Neuronal stem cell (in vitro differentiated cells): Measurements from ENCODE around the gene COL13A1.
A peak's percentile ranks its signal among the peaks of the same experiment; 100 is the strongest.

Source experiments
- DNase-seq: peaks from one replicate; pipeline ENCODE4 v3.0.0-alpha.2; 2013; ENCODE audit warnings: low spot score
- H2AFZ ChIP-seq: one replicate; pipeline ENCODE4 v1.6.1; 2013; ENCODE audit warnings: mild to moderate bottlenecking, low read length, inconsistent platforms
- H2AK5ac ChIP-seq: 2 replicates; pipeline ENCODE4 v1.6.1; 2013; ENCODE audit warnings: low read depth, mild to moderate bottlenecking, inconsistent platforms, low read length, moderate library complexity, mixed read lengths
- H2BK120ac ChIP-seq: 2 replicates; pipeline ENCODE4 v1.6.1; 2013; ENCODE audit warnings: low read depth, mild to moderate bottlenecking, inconsistent platforms, low read length, moderate library complexity, mixed read lengths
- H2BK12ac ChIP-seq: one replicate; pipeline ENCODE4 v1.6.1; 2013; ENCODE audit warnings: low read length, inconsistent platforms
- H2BK15ac ChIP-seq: 2 replicates; pipeline ENCODE4 v1.6.1; 2013; ENCODE audit warnings: mild to moderate bottlenecking, low read length, inconsistent platforms, mixed read lengths
- H2BK5ac ChIP-seq: one replicate; pipeline ENCODE4 v1.6.1; 2013; ENCODE audit warnings: inconsistent platforms, mild to moderate bottlenecking, low read length, moderate library complexity
- H3K14ac ChIP-seq: one replicate; pipeline ENCODE4 v1.6.1; 2013; ENCODE audit warnings: low read length, inconsistent platforms
- H3K18ac ChIP-seq: 2 replicates; pipeline ENCODE4 v1.6.1; 2013; ENCODE audit warnings: low read length, inconsistent platforms
- H3K23ac ChIP-seq: 2 replicates; pipeline ENCODE4 v1.6.1; 2013; ENCODE audit warnings: low read depth, mild to moderate bottlenecking, mixed read lengths, low read length, inconsistent platforms; ENCODE audit not compliant: poor library complexity
- H3K27ac ChIP-seq: replicated peaks from 3 replicates; pipeline ENCODE4 v1.5.1; 2013; ENCODE audit warnings: low read length, inconsistent platforms
- H3K27me3 ChIP-seq, 3 experiments: 2 replicates each; pipeline ENCODE4 v1.6.1; 2013; ENCODE audit warnings: low read length in 3 of 3, mild to moderate bottlenecking in 2 of 3, inconsistent platforms in 1 of 3, low read depth in 1 of 3, mixed read lengths in 1 of 3, moderate library complexity in 1 of 3; ENCODE audit not compliant: control insufficient read depth in 3 of 3, insufficient read depth in 3 of 3
- H3K36me3 ChIP-seq, 2 donors: replicated peaks in 1 of 2; 2 replicates each; pipeline ENCODE4 v1.6.1; 2013; ENCODE audit warnings: low read length in 2 of 2; ENCODE audit not compliant: control insufficient read depth in 2 of 2, insufficient read depth in 2 of 2
- H3K4ac ChIP-seq: 2 replicates; pipeline ENCODE4 v1.6.1; 2013; ENCODE audit warnings: inconsistent platforms, mild to moderate bottlenecking, low read length, moderate library complexity
- H3K4me1 ChIP-seq, 2 donors: 1 replicate in 1 of 2; 2 replicates in 1 of 2; pipeline ENCODE4 v1.6.1; 2013; ENCODE audit warnings: low read length in 2 of 2, low read depth in 1 of 2; ENCODE audit not compliant: control insufficient read depth in 2 of 2, insufficient read depth in 1 of 2
- H3K4me2 ChIP-seq: one replicate; pipeline ENCODE4 v1.6.1; 2013; ENCODE audit warnings: mild to moderate bottlenecking, low read length, inconsistent platforms; ENCODE audit not compliant: insufficient read depth, poor library complexity, severe bottlenecking
- H3K4me3 ChIP-seq, 2 donors: 2 replicates each; pipeline ENCODE4 v1.5.1; 2013; ENCODE audit warnings: low read length in 2 of 2, mild to moderate bottlenecking in 2 of 2, inconsistent platforms in 1 of 2, moderate library complexity in 1 of 2
- H3K79me1 ChIP-seq: one replicate; pipeline ENCODE4 v1.6.1; 2013; ENCODE audit warnings: low read depth, mild to moderate bottlenecking, inconsistent platforms, low read length, moderate library complexity
- H3K9ac ChIP-seq: one replicate; pipeline ENCODE4 v1.6.1; 2013; ENCODE audit warnings: mild to moderate bottlenecking, low read depth, low read length, inconsistent platforms; ENCODE audit not compliant: poor library complexity
- H3K9me3 ChIP-seq, 2 donors: replicated peaks in 1 of 2; 2 replicates each; pipeline versions ENCODE3 to v1.6.1; 2013; ENCODE audit warnings: low read length in 2 of 2, mild to moderate bottlenecking in 2 of 2, inconsistent platforms in 1 of 2, low read depth in 1 of 2, mixed read lengths in 1 of 2, moderate library complexity in 1 of 2; ENCODE audit not compliant: control insufficient read depth in 2 of 2, insufficient read depth in 1 of 2
- H4K8ac ChIP-seq: one replicate; pipeline ENCODE4 v1.6.1; 2013; ENCODE audit warnings: low read depth, mild to moderate bottlenecking, inconsistent platforms, low read length, moderate library complexity
- H4K91ac ChIP-seq: one replicate; pipeline ENCODE4 v1.6.1; 2013; ENCODE audit warnings: low read length, low read depth, mild to moderate bottlenecking, inconsistent platforms; ENCODE audit not compliant: poor library complexity
- WGBS, 2 donors: extraction: QIAGEN DNeasy Blood & Tissue Kit; methylation state at CpG; one replicate each; pipeline ENCODE4 v1.1.7; 2013; ENCODE audit warnings: missing lambda C conversion rate in 2 of 2, mixed read lengths in 1 of 2; ENCODE audit not compliant: insufficient read length in 2 of 2, insufficient replicate concordance in 1 of 2; ENCODE audit errors: extremely low coverage in 2 of 2; 5-methylcytosine and 5-hydroxymethylcytosine counted together

Gene COL13A1

GRCh38 chr10:69896606-69897231 lies 95.0 kb downstream of the COL13A1 start:
- Histone ChIP-seq H4K8ac (no peak overlapping the region), H3K14ac (peak overlapping the region; percentile 10), H3K4ac (no peak overlapping the region), H3K18ac (peak overlapping the region; percentile 83), H3K27me3 (no peaks in the 10 kb centered on the region), H3K9me3 (no peaks in the 10 kb centered on the region), H2AK5ac (peak overlapping the region; percentile 68), H2AFZ (peak overlapping the region; percentile 75), H3K4me1 (peaks cover 28 to 43% of the 10 kb centered on the region in 2 donors), H3K23ac (peak overlapping the region; percentile 8), H2BK12ac (peak overlapping the region; percentile 93), H2BK15ac (peak overlapping the region; percentile 33), H3K9ac (peak overlapping the region; percentile 47), H3K4me2 (no peak overlapping the region), H3K36me3 (no peaks in the 10 kb centered on the region), H3K27ac (no peak overlapping the region), H2BK5ac (no peak overlapping the region), H3K4me3 (no peak overlapping the region), H2BK120ac (no peak overlapping the region), H3K79me1 (no peaks in the 10 kb centered on the region), H4K91ac (no peak overlapping the region)
- DNase-seq = peak; percentile 18
- no CpG with 5 or more reads among the region's 12 CpGs for WGBS, 2 donors

DNA sequence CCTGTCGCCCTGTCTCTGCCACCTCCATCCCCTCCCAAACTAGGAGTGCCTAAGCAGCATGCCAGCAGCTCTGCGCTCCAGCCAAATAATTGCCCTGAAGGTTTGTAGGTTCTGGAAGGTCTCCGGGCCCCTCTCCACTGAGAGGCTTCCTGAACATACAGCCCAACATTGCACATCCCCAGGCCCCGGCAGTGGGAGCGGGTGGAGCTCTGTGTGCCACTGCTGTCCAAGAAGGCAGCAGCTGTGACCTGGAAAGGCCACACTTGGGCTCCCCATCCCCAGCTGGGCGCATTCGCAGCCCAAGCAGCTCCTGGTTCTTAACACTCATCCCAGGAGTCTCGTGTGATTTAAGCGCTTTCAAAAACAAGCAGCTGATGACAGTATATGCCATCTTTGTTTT lies 95.7 kb downstream of the COL13A1 start:
- Histone ChIP-seq H4K8ac (no peak overlapping the region), H4K91ac (no peak overlapping the region), H3K27me3 (no peaks in the 10 kb centered on the region), H3K14ac (no peak overlapping the region), H3K9me3 (no peaks in the 10 kb centered on the region), H3K27ac (no peak overlapping the region), H3K23ac (no peak overlapping the region), H2BK12ac (peak overlapping the region; percentile 25), H2AK5ac (peak overlapping the region; percentile 40), H2AFZ (no peak overlapping the region), H3K4me2 (no peak overlapping the region), H3K9ac (no peak overlapping the region), H3K4ac (no peak overlapping the region), H2BK5ac (no peak overlapping the region), H3K18ac (peak overlapping the region; percentile 27), H3K4me3 (no peak overlapping the region), H3K36me3 (no peaks in the 10 kb centered on the region), H3K79me1 (no peaks in the 10 kb centered on the region), H3K4me1 (peaks cover 33 to 50% of the 10 kb centered on the region in 2 donors), H2BK15ac (no peak overlapping the region), H2BK120ac (no peak overlapping the region)
- no peak for DNase-seq
- no CpG with 5 or more reads among the region's 9 CpGs for WGBS, 2 donors

DNA sequence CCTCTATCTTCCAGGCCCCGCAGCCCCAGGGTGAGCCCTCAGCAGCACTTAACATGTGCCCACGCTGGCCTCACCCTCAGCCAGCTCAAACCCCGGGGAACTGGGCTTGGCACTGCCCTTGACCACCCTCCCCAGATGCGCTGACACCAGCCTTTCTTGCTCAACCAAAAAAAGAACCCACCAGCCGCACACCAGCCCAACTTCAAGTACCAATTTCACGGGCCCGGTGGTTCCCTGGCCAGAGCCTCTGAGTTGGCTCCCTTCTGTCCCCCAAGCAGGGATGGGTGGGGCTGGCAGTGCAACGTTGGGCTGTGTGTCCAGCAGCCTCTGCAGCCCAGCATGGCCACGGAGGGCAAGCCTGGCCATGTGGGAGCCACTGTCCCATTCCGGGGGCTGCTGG lies 96.3 kb downstream of the COL13A1 start:
- DNase-seq = no peak
- Histone ChIP-seq H3K27me3 (no peaks in the 10 kb centered on the region), H2BK12ac (peak overlapping the region; percentile 64), H3K9me3 (no peaks in the 10 kb centered on the region), H3K27ac (no peak overlapping the region), H3K14ac (no peak overlapping the region), H3K36me3 (no peaks in the 10 kb centered on the region), H2AK5ac (peak overlapping the region; percentile 66), H3K4ac (no peak overlapping the region), H3K79me1 (no peaks in the 10 kb centered on the region), H2BK120ac (peak overlapping the region; percentile 82), H3K9ac (no peak overlapping the region), H4K91ac (no peak overlapping the region), H2AFZ (no peak overlapping the region), H3K23ac (peak overlapping the region; percentile 16), H2BK15ac (peak overlapping the region; percentile 84), H2BK5ac (no peak overlapping the region), H3K18ac (peak overlapping the region; percentile 66), H4K8ac (no peak overlapping the region), H3K4me3 (no peak overlapping the region), H3K4me2 (no peak overlapping the region), H3K4me1 (peaks cover 33 to 54% of the 10 kb centered on the region in 2 donors)
- WGBS, 2 donors = no CpG with 5 or more reads among the region's 10 CpGs

- DNase-seq = no peak
- Histone ChIP-seq H3K27ac (no peak overlapping the region), H2AK5ac (peak overlapping the region; percentile 66), H3K79me1 (no peaks in the 10 kb centered on the region), H3K4ac (no peak overlapping the region), H4K8ac (no peak overlapping the region), H3K27me3 (no peaks in the 10 kb centered on the region), H4K91ac (no peak overlapping the region), H3K4me2 (no peak overlapping the region), H3K36me3 (no peaks in the 10 kb centered on the region), H2BK12ac (no peak overlapping the region), H3K4me1 (peaks cover 33 to 54% of the 10 kb centered on the region in 2 donors), H2AFZ (no peak overlapping the region), H3K23ac (peak overlapping the region; percentile 16), H2BK120ac (no peak overlapping the region), H3K9ac (no peak overlapping the region), H3K18ac (peak overlapping the region; percentile 66), H3K14ac (no peak overlapping the region), H2BK5ac (no peak overlapping the region), H2BK15ac (peak overlapping the region; percentile 84), H3K9me3 (no peaks in the 10 kb centered on the region), H3K4me3 (no peak overlapping the region)
- no CpG with 5 or more reads among the region's 10 CpGs for WGBS, 2 donors
These were observed 96.8 kb downstream of the COL13A1 start for GRCh38 chr10:69898524-69898923.
